Activated CD4-positive, alpha-beta T cell treated with anti-CD3 and anti-CD28 coated beads, Interleukin-2, amount 50 U/mL, for 24 hours (primary cell): ENCODE data around the gene PNPLA3.

Experiments used
- DNase-seq, 2 donors: peaks; one replicate each; pipeline ENCODE4 v3.0.0-alpha.2; 2020; ENCODE audit warnings: low read depth in 1 of 2, low spot score in 1 of 2

Gene PNPLA3

GRCh38 chr22:43957871-43958270 is 34.3 kb downstream of the PNPLA3 start:
- DNase-seq = no peak

- DNase-seq = no peak
Observed at GRCh38 chr22:43964314-43964857, 40.8 kb downstream of the PNPLA3 start.

- no peak for DNase-seq
Observed at GRCh38 chr22:43967069-43967468, 43.5 kb downstream of the PNPLA3 start.

- DNase-seq = no peak
Observed at GRCh38 chr22:43968614-43969013, 45.0 kb downstream of the PNPLA3 start.

GRCh38 chr22:43969021-43969878 is 45.6 kb downstream of the PNPLA3 start:
- DNase-seq = no peak

- no peak for DNase-seq
Observed at GRCh38 chr22:43969989-43970755, 46.6 kb downstream of the PNPLA3 start.

- no peak for DNase-seq
Observed at GRCh38 chr22:43971112-43971511, 47.5 kb downstream of the PNPLA3 start.

- DNase-seq = no peak
Observed at GRCh38 chr22:43972931-43973462, 49.4 kb downstream of the PNPLA3 start.

- no peak for DNase-seq
Observed at GRCh38 chr22:43974028-43974545, 50.5 kb downstream of the PNPLA3 start.

- no peak for DNase-seq
Observed at GRCh38 chr22:43975041-43975440, 51.4 kb downstream of the PNPLA3 start.

GRCh38 chr22:43976861-43977795 is 53.5 kb downstream of the PNPLA3 start:
- no peak for DNase-seq

GRCh38 chr22:43978558-43978957 is 55.0 kb downstream of the PNPLA3 start:
- DNase-seq = no peak

GRCh38 chr22:43980579-43980978 is 57.0 kb downstream of the PNPLA3 start:
- DNase-seq = no peak

- DNase-seq = no peak
Observed at GRCh38 chr22:43980996-43981395, 57.4 kb downstream of the PNPLA3 start.

- no peak for DNase-seq
Observed at GRCh38 chr22:43983808-43984207, 60.2 kb downstream of the PNPLA3 start.

GRCh38 chr22:43985532-43985931 is 61.9 kb downstream of the PNPLA3 start:
- no peak for DNase-seq

- no peak for DNase-seq
Observed at GRCh38 chr22:43988116-43988820, 64.7 kb downstream of the PNPLA3 start.

GRCh38 chr22:43988960-43989359 is 65.4 kb downstream of the PNPLA3 start:
- DNase-seq = no peak

GRCh38 chr22:43990044-43990443 is 66.4 kb downstream of the PNPLA3 start:
- no peak for DNase-seq
